Measurements from ENCODE around the gene PRM1. TPM values are rescaled to one million over a fixed set of nuclear protein-coding genes. Genes with fewer than 3 reads are reported as not detected.

The PRM1 gene
- total RNA-seq, 4 donors from 2014 or later, result not detected

GRCh38 chr16:11250091-11250785, 30.9 kb downstream of the PRM1 start:
- 62 to 66% methylated on average over 11 to 14 of the region's 16 CpGs for WGBS, 2 donors
- Histone ChIP-seq H3K4me3 (no peak overlapping the region), H3K27ac (no peak overlapping the region), H3K36me3 (no peaks in the 10 kb centered on the region), H3K4me1 (peaks cover 9 to 43% (median 13%) of the 10 kb centered on the region in 3 donors), H3K9me3 (no peaks in the 10 kb centered on the region), H3K27me3 (peaks cover 0 to 31% (median 0%) of the 10 kb centered on the region in 4 donors)
- no peak for DNase-seq
- intact Hi-C loops (cut with DNase I), result loop anchor here (10.0 kb wide), 1 partner anchor 105 kb away; no protein-coding TSS in a partner anchor
- TF ChIP-seq POLR2A (IDR thresholded peaks at IDR 0.05) (no peak), CTCF (IDR thresholded peaks at IDR 0.05) (no peak)

GRCh38 chr16:11249233-11250061, 31.7 kb downstream of the PRM1 start:
- Histone ChIP-seq H3K27ac (no peak overlapping the region), H3K4me3 (no peak overlapping the region), H3K27me3 (peaks cover 0 to 33% (median 0%) of the 10 kb centered on the region in 4 donors), H3K4me1 (peaks cover under 1 to 36% (median 11%) of the 10 kb centered on the region in 3 donors), H3K36me3 (no peaks in the 10 kb centered on the region), H3K9me3 (no peaks in the 10 kb centered on the region)
- intact Hi-C loops (cut with DNase I), result loop anchor here (10.0 kb wide), 1 partner anchor 105 kb away; no protein-coding TSS in a partner anchor
- WGBS, 2 donors, result 84 to 91% methylated on average over 26 to 40 of the region's 63 CpGs
- no peak for TF ChIP-seq CTCF (IDR thresholded peaks at IDR 0.05)
- TF ChIP-seq POLR2A (IDR thresholded peaks at IDR 0.05), result no peak
- DNase-seq, result no peak

GRCh38 chr16:11248133-11248532, 33.0 kb downstream of the PRM1 start:
- 40 to 51% methylated on average over 8 of the region's 8 CpGs for WGBS, 2 donors
- H3K4me3 ChIP-seq, result no peak overlapping the region
- intact Hi-C loops (cut with DNase I), result no loop called here

GRCh38 chr16:11245988-11246387, 35.1 kb downstream of the PRM1 start:
- TF ChIP-seq POLR2A (IDR thresholded peaks at IDR 0.05), result no peak
- TF ChIP-seq CTCF (IDR thresholded peaks at IDR 0.05), result no peak
- intact Hi-C loops (cut with DNase I), result no loop called here
- H3K27ac ChIP-seq, result no peak overlapping the region

More at GRCh38 chr16:11248133-11248532, 33.0 kb downstream of the PRM1 start:
- no peak overlapping the region for H3K27ac ChIP-seq
- no peaks in the 10 kb centered on the region for H3K36me3 ChIP-seq
- peaks cover 0 to 22% (median 4%) of the 10 kb centered on the region in 3 donors for H3K4me1 ChIP-seq
- DNase-seq, result no peak
- peaks cover 0 to 31% (median 0%) of the 10 kb centered on the region in 4 donors for H3K27me3 ChIP-seq
- no peak for TF ChIP-seq POLR2A (IDR thresholded peaks at IDR 0.05)
- no peak for TF ChIP-seq CTCF (IDR thresholded peaks at IDR 0.05)
- H3K9me3 ChIP-seq, result no peaks in the 10 kb centered on the region

More at GRCh38 chr16:11245988-11246387, 35.1 kb downstream of the PRM1 start:
- Histone ChIP-seq H3K36me3 (no peaks in the 10 kb centered on the region), H3K4me3 (no peak overlapping the region), H3K9me3 (no peaks in the 10 kb centered on the region), H3K27me3 (peaks cover 0 to 33% (median 0%) of the 10 kb centered on the region in 4 donors), H3K4me1 (peaks cover 0 to 8% (median 0%) of the 10 kb centered on the region in 3 donors)
- no peak for DNase-seq
